ENCODE measurements around the gene TMEM52B. TPM values are rescaled to one million over a fixed set of nuclear protein-coding genes. Genes with fewer than 3 reads are reported as not detected.

TMEM52B gene
- total and polyA plus RNA-seq, 12 donors: 0.07 to 2.3 (median 0.37) TPM; not detected in 3

- 65 to 75% (median 71%) methylated on average over 3 of the region's 3 CpGs for WGBS, 4 donors
- TF ChIP-seq CTCF (IDR thresholded peaks at IDR 0.05) (no peak), POLR2A (IDR thresholded peaks at IDR 0.05) (no peak)
Measured at GRCh38 chr12:10155966-10156365, 22.9 kb upstream of the TMEM52B start.

GRCh38 chr12:10158406-10158805 lies 20.4 kb upstream of the TMEM52B start:
- WGBS, 4 donors: 67 to 84% (median 77%) methylated on average over 2 of the region's 2 CpGs
- H3K9me3 ChIP-seq (replicated peaks in 1 of 3): no peaks in the 10 kb centered on the region
- H3K27ac ChIP-seq: no peak overlapping the region
- H3K27me3 ChIP-seq: no peaks in the 10 kb centered on the region
- TF ChIP-seq POLR2A (IDR thresholded peaks at IDR 0.05) (no peak), CTCF (IDR thresholded peaks at IDR 0.05) (no peak)
- intact Hi-C loops (cut with DNase I): no loop called here
- no peak for DNase-seq
- no peaks in the 10 kb centered on the region for H3K36me3 ChIP-seq (replicated peaks in 1 of 2)
- peaks cover 0 to 4% of the 10 kb centered on the region in 2 donors for H3K4me1 ChIP-seq (replicated peaks in 1 of 2)
- no peak overlapping the region for H3K4me3 ChIP-seq

More at GRCh38 chr12:10155966-10156365, 22.9 kb upstream of the TMEM52B start:
- intact Hi-C loops (cut with DNase I): no loop called here
- Histone ChIP-seq H3K4me1 (replicated peaks in 1 of 2) (peaks cover 0 to 4% of the 10 kb centered on the region in 2 donors), H3K27me3 (no peaks in the 10 kb centered on the region), H3K9me3 (replicated peaks in 1 of 3) (no peaks in the 10 kb centered on the region), H3K36me3 (replicated peaks in 1 of 2) (no peaks in the 10 kb centered on the region), H3K4me3 (no peak overlapping the region), H3K27ac (no peak overlapping the region)
- no peak for DNase-seq

- WGBS, 4 donors: 42 to 67% (median 59%) methylated on average over 3 of the region's 3 CpGs
- no peak for TF ChIP-seq CTCF (IDR thresholded peaks at IDR 0.05)
- TF ChIP-seq POLR2A (IDR thresholded peaks at IDR 0.05): no peak
- H3K27ac ChIP-seq: no peak overlapping the region
- no peak overlapping the region for H3K4me3 ChIP-seq
- no peaks in the 10 kb centered on the region for H3K4me1 ChIP-seq (replicated peaks in 1 of 2)
- H3K27me3 ChIP-seq: no peaks in the 10 kb centered on the region
- H3K36me3 ChIP-seq (replicated peaks in 1 of 2): no peaks in the 10 kb centered on the region
- intact Hi-C loops (cut with DNase I): no loop called here
- no peaks in the 10 kb centered on the region for H3K9me3 ChIP-seq (replicated peaks in 1 of 3)
- no peak for DNase-seq
Measured at GRCh38 chr12:10159280-10159679, 19.6 kb upstream of the TMEM52B start.

- Histone ChIP-seq H3K4me1 (replicated peaks in 1 of 2) (no peaks in the 10 kb centered on the region), H3K4me3 (no peak overlapping the region), H3K9me3 (replicated peaks in 1 of 3) (no peaks in the 10 kb centered on the region), H3K27me3 (no peaks in the 10 kb centered on the region), H3K27ac (no peak overlapping the region), H3K36me3 (replicated peaks in 1 of 2) (no peaks in the 10 kb centered on the region)
- 52 to 60% (median 55%) methylated on average over 7 of the region's 7 CpGs for WGBS, 4 donors
- no peak for TF ChIP-seq POLR2A (IDR thresholded peaks at IDR 0.05)
- TF ChIP-seq CTCF (IDR thresholded peaks at IDR 0.05): no peak
- intact Hi-C loops (cut with DNase I): no loop called here
- DNase-seq: peak in 1 of 7 donors; percentile 10
Measured at GRCh38 chr12:10160617-10161385, 18.0 kb upstream of the TMEM52B start.

Data from adrenal gland (tissue), 12 donors.